ENCODE measurements around the gene CD47.

CD47 gene

GRCh38 chr3:108013141-108014055 lies 77.4 kb downstream of the CD47 start:
- DNase-seq (ENCODE audit: low spot score) = no peak

DNA sequence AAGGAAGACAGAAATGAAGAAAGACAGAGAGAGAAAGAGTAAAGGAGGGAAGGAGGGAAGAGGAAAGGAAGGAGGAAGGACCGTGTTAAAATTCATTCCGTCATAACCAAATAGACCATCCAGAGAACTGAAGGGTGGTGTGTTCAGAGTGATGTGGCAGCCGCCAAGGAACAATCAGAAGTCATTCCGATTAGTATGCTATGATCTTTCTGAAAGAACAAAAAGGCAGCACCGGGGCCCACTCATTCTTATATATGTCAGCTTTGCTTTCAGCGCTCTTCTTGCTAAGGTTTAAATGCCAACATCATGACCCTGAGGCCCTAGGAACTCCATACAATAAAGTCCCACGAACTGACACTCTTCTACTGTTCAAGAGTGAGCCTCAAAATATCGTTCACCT lies 78.5 kb downstream of the CD47 start:
- DNase-seq (ENCODE audit: low spot score) = no peak

- no peak for DNase-seq (ENCODE audit: low spot score)
These were observed 79.2 kb downstream of the CD47 start for GRCh38 chr3:108011616-108012015.

DNA sequence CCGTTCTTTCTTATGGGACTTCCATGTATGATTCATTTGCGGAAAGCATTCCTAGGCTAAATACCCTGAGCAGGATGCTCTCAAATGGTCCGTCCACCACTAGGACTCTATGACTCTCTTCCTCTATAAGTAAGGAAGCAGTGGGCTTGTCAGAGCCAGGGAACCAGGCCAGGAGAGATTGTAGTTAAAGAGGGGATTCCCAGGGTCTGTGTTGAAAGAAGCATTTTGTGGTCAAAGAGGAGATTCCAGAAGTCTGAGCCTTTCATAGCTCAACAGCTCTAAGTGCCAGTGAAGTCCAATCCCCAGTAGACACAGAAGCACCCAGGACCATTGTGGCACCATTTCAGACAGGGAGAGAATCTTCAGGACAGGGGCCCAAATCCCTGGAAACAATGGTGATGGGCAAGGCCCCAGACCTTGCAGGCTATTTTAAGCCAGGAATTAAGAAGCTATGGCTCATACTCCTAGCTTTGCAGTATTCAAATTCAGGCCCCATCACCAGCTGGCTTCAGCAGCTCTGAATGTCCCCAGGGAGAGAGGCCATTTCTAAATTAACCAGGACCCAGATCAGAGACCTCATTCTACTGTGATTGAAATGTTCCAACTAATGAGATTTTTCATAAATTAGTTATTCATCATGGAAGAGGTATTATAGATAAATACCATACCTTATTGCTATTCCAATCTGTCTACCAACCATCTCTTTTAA lies 81.7 kb downstream of the CD47 start:
- no peak for DNase-seq (ENCODE audit: low spot score)

DNA sequence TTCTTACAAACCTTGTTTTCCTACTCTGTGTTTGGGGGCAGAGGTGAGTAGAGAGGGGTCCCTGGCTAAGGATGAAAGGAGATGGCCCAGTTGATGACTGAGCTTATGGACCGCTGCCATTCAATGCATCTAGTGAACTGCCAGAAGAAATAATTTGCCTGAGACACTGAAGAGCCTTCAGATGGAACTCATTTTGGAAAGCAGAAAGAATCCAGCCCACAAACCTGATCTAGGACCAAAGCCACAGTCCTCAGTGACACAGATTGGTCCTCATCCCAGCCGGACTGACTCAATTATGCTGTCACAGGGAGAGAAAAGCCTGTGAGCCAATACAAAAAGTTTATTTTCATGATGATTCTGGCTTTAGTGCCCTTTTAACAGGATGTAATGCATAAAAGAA lies 82.7 kb downstream of the CD47 start:
- DNase-seq (ENCODE audit: low spot score) = no peak

DNA sequence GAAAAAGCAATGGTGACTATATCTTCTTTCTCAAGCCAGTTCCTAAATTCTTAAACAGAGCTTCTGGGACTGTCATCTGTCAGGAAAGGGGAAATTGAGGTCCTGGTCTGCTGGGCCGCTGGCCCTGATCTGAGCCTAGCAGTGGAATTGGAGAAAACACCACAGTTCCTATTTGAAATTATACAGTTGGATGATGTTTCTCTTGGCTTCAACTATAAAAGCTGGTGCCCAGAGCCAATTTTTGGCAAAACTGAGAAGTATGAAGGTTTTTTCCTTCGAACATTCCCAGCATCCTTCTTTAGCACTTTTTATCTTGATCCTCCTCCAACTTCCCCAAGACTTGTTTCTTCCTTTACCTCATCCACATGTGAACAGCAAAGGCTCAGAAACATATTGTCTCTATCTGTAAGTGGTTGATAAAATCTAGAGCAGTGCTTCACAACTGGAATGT lies 83.9 kb downstream of the CD47 start:
- no peak for DNase-seq (ENCODE audit: low spot score)

DNA sequence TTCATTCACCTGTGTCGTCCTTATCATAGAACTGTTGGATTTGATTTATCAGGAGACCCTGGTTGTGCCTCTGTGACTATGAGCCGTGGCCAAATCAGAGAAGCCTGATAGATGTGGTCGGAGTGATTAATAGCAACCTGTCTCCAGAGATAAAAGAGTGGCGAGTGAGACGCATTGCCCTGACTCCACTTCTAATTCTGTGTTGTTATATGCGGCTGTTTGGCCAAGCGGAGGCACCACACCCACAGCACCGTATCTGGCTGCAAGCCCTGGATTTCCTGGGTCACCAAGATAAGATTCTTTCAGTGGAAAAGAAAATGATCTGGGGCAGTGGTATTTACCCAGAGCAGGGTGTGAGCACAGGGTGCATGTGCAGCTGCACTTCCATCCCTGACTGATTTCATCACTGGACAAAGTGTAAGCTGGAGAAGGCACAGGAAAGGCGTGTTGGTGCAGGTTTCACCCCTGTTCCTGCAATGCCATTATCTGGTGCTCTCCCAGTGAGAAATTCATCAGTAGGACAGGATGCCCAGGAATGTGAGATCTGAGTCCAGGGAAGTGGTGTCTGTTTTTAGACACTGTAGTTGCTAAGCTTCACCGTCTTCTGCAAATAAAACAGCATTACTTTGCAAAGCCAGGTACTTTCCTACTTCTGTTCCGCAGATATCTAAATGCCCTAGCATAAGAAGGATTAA lies 84.6 kb downstream of the CD47 start:
- DNase-seq (ENCODE audit: low spot score) = peak; percentile 21

GRCh38 chr3:108004647-108005046 lies 86.2 kb downstream of the CD47 start:
- no peak for DNase-seq (ENCODE audit: low spot score)

DNA sequence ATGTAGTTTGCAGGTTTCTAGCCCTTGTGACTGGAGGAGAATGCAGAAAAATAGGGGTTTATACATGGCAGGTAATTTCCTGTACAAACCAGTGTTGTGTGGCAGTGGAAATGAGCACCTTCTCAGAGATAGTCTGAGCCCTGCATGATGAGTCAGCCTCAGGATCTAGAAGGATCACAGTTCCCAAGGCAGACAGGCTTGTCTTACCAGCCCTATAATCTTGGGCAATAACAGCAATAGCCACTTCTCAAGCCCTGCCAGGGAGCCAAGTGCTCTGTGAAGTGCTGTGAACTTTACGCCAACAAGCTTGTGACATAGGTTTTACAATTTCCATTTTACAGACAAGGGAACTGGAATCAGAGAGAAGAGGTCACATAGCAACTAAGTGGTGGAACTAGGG lies 89.4 kb downstream of the CD47 start:
- no peak for DNase-seq (ENCODE audit: low spot score)

GRCh38 chr3:107999215-107999775 lies 91.5 kb downstream of the CD47 start:
- DNase-seq (ENCODE audit: low spot score) = no peak

DNA sequence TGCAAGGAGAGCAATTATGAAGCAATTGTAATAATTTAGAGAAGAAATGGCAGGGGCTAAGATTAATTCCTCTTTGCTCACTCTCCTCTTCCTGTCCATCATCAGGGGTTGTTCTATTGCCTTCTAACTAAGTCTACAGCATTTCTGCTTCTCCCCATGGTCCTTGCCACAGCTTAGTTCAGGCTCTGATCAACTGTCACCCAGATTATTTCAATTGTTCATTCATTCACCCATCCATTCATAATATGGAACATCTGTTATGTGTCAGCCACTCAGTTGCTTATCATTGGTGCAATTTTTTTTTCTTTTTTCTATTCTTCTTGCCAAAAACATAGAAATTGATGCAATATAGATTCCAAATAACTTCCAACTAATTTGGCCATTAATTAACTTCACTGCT lies 93.2 kb downstream of the CD47 start:
- DNase-seq (ENCODE audit: low spot score) = no peak

- DNase-seq (ENCODE audit: low spot score) = no peak
These were observed 95.0 kb downstream of the CD47 start for GRCh38 chr3:107995823-107996222.

GRCh38 chr3:107994956-107995715 lies 95.7 kb downstream of the CD47 start:
- DNase-seq (ENCODE audit: low spot score) = no peak

DNA sequence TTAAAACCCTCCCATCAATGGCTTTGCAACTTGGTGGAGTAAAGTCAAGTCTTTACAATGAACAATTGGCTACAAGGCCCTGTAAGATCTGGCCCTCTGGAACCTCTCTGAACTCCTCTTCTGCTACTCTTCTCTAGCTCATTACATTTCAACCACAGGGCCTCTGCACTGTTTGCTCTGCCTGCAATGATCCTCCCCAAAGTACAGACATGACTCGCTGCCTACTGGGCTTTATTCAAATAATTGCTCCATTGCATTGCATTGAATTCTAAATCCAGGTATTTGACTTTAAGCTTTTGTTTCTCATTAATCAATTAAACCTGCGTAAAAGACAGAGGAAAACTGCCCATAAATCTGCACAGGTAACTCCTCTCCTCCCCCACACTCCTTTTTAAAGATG lies 96.7 kb downstream of the CD47 start:
- DNase-seq (ENCODE audit: low spot score) = no peak

DNA sequence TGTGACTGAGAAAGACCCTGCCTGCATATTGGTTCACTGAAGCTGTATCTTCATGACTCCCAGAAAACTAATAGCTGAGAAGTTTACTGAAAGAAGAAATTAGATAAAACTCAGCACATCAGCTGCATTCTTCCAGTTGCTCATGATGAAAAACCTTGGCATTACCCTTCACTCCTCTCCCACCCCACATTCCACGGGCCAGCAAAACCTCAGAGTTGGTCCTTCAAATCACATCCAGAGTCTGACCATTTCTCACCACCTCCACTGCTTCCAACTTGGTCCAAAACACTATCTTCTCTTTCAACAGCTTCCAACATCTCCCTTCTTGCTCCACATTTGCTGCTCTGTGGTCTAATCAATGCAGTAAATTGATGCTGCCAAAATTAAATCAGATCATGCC lies 97.1 kb downstream of the CD47 start:
- DNase-seq (ENCODE audit: low spot score) = no peak

Data from hematopoietic multipotent progenitor cell treated with erythropoietin and hydrocortisone succinate and interleukin-3 and kit ligand, for 15 days (in vitro differentiated cells).